H1 (cell line): Measurements from ENCODE around the gene TOM1. TPM values are rescaled to one million over a fixed set of nuclear protein-coding genes. Genes with fewer than 3 reads are reported as not detected.

Experiments
- CTCF ChIA-PET: fragments of 300-600 bp; sonication (Branson Sonifier 250); formaldehyde crosslinking; loops from one replicate; lab custom pipeline; 2021; ENCODE audit not compliant: partially characterized antibody; lab: Charles Lee
- POLR2A ChIA-PET: fragments of 300-600 bp; sonication (Branson Sonifier 250); formaldehyde crosslinking; loops from one replicate; lab custom pipeline; 2021; ENCODE audit warnings: inconsistent platforms; ENCODE audit not compliant: partially characterized antibody; lab: Charles Lee
- DNase-seq, 2 experiments: peaks; one replicate each; pipeline versions ENCODE4 v3.0.0 to v3.0.0-alpha.2; 2010 to 2022; ENCODE audit warnings: low spot score in 2 of 2, low read depth in 1 of 2, mixed read lengths in 1 of 2
- FAIRE-seq: peaks from 2 replicates; lab custom pipeline; 2011; peaks lifted over from hg19 to GRCh38; lab: Jason Lieb, UNC
- H2AFZ ChIP-seq: 2 replicates; pipeline ENCODE4 v1.8.1; 2012; ENCODE audit warnings: low read length, inconsistent platforms
- H2AK5ac ChIP-seq: 2 replicates; pipeline ENCODE4 v1.6.1; 2013; ENCODE audit warnings: low read depth, low read length
- H2BK120ac ChIP-seq: replicated peaks from 2 replicates; pipeline ENCODE3; 2013; ENCODE audit warnings: low read depth, low read length, inconsistent platforms
- H2BK12ac ChIP-seq: 2 replicates; pipeline ENCODE4 v1.6.1; 2013; ENCODE audit warnings: low read depth, low read length
- H2BK15ac ChIP-seq: 2 replicates; pipeline ENCODE4 v1.6.1; 2013; ENCODE audit warnings: low read length
- H2BK20ac ChIP-seq: 2 replicates; pipeline ENCODE4 v1.6.1; 2013; ENCODE audit warnings: low read length
- H2BK5ac ChIP-seq: 2 replicates; pipeline ENCODE4 v1.6.1; 2013; ENCODE audit warnings: low read depth, low read length
- H3K14ac ChIP-seq: 2 replicates; pipeline ENCODE4 v1.6.1; 2013; ENCODE audit warnings: inconsistent platforms; ENCODE audit not compliant: insufficient read length
- H3K18ac ChIP-seq: 2 replicates; pipeline ENCODE4 v1.6.1; 2013; ENCODE audit warnings: low read length; ENCODE audit errors: extremely low read depth
- H3K23ac ChIP-seq: 2 replicates; pipeline ENCODE4 v1.6.1; 2013; ENCODE audit warnings: inconsistent platforms; ENCODE audit not compliant: insufficient read length
- H3K23me2 ChIP-seq: 2 replicates; pipeline ENCODE4 v1.6.1; 2013; ENCODE audit warnings: low read depth, low read length
- H3K27ac ChIP-seq: 2 replicates; pipeline ENCODE4 v1.6.1; 2011; ENCODE audit warnings: low read depth, low read length, inconsistent platforms
- H3K27me3 ChIP-seq, 4 experiments: replicated peaks in 1 of 4; 1 replicate in 1 of 4; 2 replicates in 3 of 4; pipeline versions ENCODE4 v1.6.1 to v1.8.1; 2011 to 2013; ENCODE audit warnings: low read length in 3 of 4, mild to moderate bottlenecking in 3 of 4, inconsistent platforms in 2 of 4, mixed read lengths in 2 of 4, moderate library complexity in 1 of 4; ENCODE audit not compliant: control insufficient read depth in 3 of 4, insufficient read depth in 3 of 4; ENCODE audit errors: extremely low read depth in 1 of 4
- H3K36me3 ChIP-seq, 4 experiments: 2 replicates each; pipeline versions ENCODE4 v1.6.1 to v1.8.1; 2011 to 2013; ENCODE audit warnings: mild to moderate bottlenecking in 4 of 4, low read length in 3 of 4, moderate library complexity in 2 of 4, control low read depth in 1 of 4, inconsistent platforms in 1 of 4; ENCODE audit not compliant: insufficient read depth in 4 of 4, control insufficient read depth in 2 of 4
- H3K4ac ChIP-seq: replicated peaks from 2 replicates; pipeline ENCODE3; 2013; ENCODE audit warnings: low read length, low read depth, mixed read lengths, inconsistent platforms; ENCODE audit not compliant: insufficient read length
- H3K4me1 ChIP-seq, 4 experiments: replicated peaks in 1 of 4; 1 replicate in 1 of 4; 2 replicates in 3 of 4; pipeline versions ENCODE4 v1.6.1 to v1.8.1; 2011 to 2013; ENCODE audit warnings: low read length in 3 of 4, inconsistent platforms in 2 of 4, mixed read lengths in 1 of 4; ENCODE audit not compliant: insufficient read depth in 4 of 4, control insufficient read depth in 3 of 4
- H3K4me2 ChIP-seq, 2 experiments: 2 replicates each; pipeline versions ENCODE4 v1.6.1 to v1.8.1; 2011 to 2013; ENCODE audit warnings: low read depth in 2 of 2, low read length in 2 of 2, control low read depth in 1 of 2, inconsistent platforms in 1 of 2, mild to moderate bottlenecking in 1 of 2; ENCODE audit not compliant: insufficient read depth in 1 of 2
- H3K4me3 ChIP-seq, 4 experiments: fragments of 200-600, 300-600 bp in 1 of 4; sonication (generic), shearing (Covaris generic), sonication (Bioruptor Twin) in 1 of 4; 2 replicates each; pipeline versions ENCODE4 v1.5.1 to v1.8.1; 2011 to 2016; ENCODE audit warnings: low read length in 4 of 4, low read depth in 3 of 4, control low read depth in 2 of 4, inconsistent platforms in 2 of 4, mild to moderate bottlenecking in 2 of 4, mixed read lengths in 1 of 4, moderate library complexity in 1 of 4; ENCODE audit not compliant: insufficient read depth in 2 of 4; ENCODE audit errors: extremely low read depth in 1 of 4
- H3K56ac ChIP-seq: replicated peaks from 2 replicates; pipeline ENCODE3; 2013; ENCODE audit warnings: low read depth, mild to moderate bottlenecking, mixed read lengths, low read length, inconsistent platforms; ENCODE audit not compliant: insufficient read length
- H3K79me1 ChIP-seq: 2 replicates; pipeline ENCODE4 v1.6.1; 2013; ENCODE audit warnings: low read depth, low read length, control low read depth
- H3K79me2 ChIP-seq, 2 experiments: 2 replicates each; pipeline versions ENCODE4 v1.6.1 to v1.8.1; 2012 to 2013; ENCODE audit warnings: low read length in 2 of 2, mild to moderate bottlenecking in 2 of 2, inconsistent platforms in 1 of 2; ENCODE audit not compliant: insufficient read depth in 2 of 2, control insufficient read depth in 1 of 2
- H3K9ac ChIP-seq, 4 experiments: replicated peaks in 1 of 4; 1 replicate in 1 of 4; 2 replicates in 3 of 4; pipeline versions ENCODE4 v1.6.1 to v1.8.1; 2011 to 2013; ENCODE audit warnings: low read depth in 3 of 4, low read length in 3 of 4, control low read depth in 2 of 4, mild to moderate bottlenecking in 2 of 4, moderate library complexity in 2 of 4, inconsistent platforms in 1 of 4; ENCODE audit errors: extremely low read depth in 1 of 4
- H3K9me3 ChIP-seq, 2 experiments: 2 replicates each; pipeline versions ENCODE4 v1.6.1 to v1.8.1; 2012 to 2013; ENCODE audit warnings: mild to moderate bottlenecking in 2 of 2, moderate library complexity in 2 of 2, control low read depth in 1 of 2, inconsistent platforms in 1 of 2, low read depth in 1 of 2, low read length in 1 of 2, mixed read lengths in 1 of 2; ENCODE audit not compliant: insufficient read depth in 2 of 2
- H4K20me1 ChIP-seq, 2 experiments: replicated peaks in 1 of 2; 2 replicates each; pipeline versions ENCODE3 to v1.8.1; 2011 to 2013; ENCODE audit warnings: inconsistent platforms in 2 of 2, low read length in 2 of 2, mild to moderate bottlenecking in 1 of 2; ENCODE audit not compliant: insufficient read depth in 2 of 2, control insufficient read depth in 1 of 2
- H4K5ac ChIP-seq: 2 replicates; pipeline ENCODE4 v1.6.1; 2013; ENCODE audit warnings: low read length, low read depth, mixed read lengths, inconsistent platforms; ENCODE audit not compliant: insufficient read length
- H4K8ac ChIP-seq: 2 replicates; pipeline ENCODE4 v1.8.0; 2013; ENCODE audit warnings: mild to moderate bottlenecking, moderate library complexity, low read length, inconsistent platforms; ENCODE audit not compliant: insufficient read depth; ENCODE audit errors: extremely low read depth
- H4K91ac ChIP-seq: replicated peaks from 2 replicates; pipeline ENCODE3; 2013; ENCODE audit warnings: low read length, mixed read lengths, inconsistent platforms; ENCODE audit not compliant: insufficient read length
- CBX5 ChIP-seq: fragments of 300-800, 300-1000 bp; sonication (generic); IDR thresholded peaks from 2 replicates; pipeline ENCODE4 v1.7.1; 2016; ENCODE audit warnings: antibody characterized with exemption, low read length, low read depth
- CBX8 ChIP-seq: fragments of 300-800, 300-1000 bp; sonication (generic); IDR thresholded peaks from 2 replicates; pipeline ENCODE4 v1.7.1; 2016; ENCODE audit warnings: low read depth, low read length, borderline replicate concordance
- CHD2 ChIP-seq: IDR thresholded peaks from 2 replicates; pipeline ENCODE4 v1.6.1; 2012; ENCODE audit warnings: low read length, improper control_type of control experiment
- EZH2 ChIP-seq: fragments of 200-600 bp; sonication (generic); IDR thresholded peaks from 2 replicates; pipeline ENCODE4 v1.7.1; 2012; ENCODE audit warnings: low read depth, mild to moderate bottlenecking, moderate library complexity, low read length, inconsistent platforms; ENCODE audit not compliant: severe bottlenecking
- KDM4A ChIP-seq: IDR thresholded peaks from one replicate; pipeline ENCODE4 v1.7.1; 2012; ENCODE audit warnings: low read depth, mild to moderate bottlenecking, moderate library complexity, low read length, inconsistent platforms; ENCODE audit not compliant: severe bottlenecking
- KDM5A ChIP-seq: fragments of 200-600 bp; IDR thresholded peaks from 2 replicates; pipeline ENCODE4 v1.7.1; 2012; ENCODE audit warnings: mild to moderate bottlenecking, low read length, inconsistent platforms, mixed read lengths
- NANOG ChIP-seq: IDR thresholded peaks from 2 replicates; pipeline ENCODE4 v1.6.1; 2011; ENCODE audit warnings: low read length, low read depth, mild to moderate bottlenecking, inconsistent platforms; ENCODE audit not compliant: insufficient read depth, poor library complexity, severe bottlenecking
- POLR2AphosphoS5 ChIP-seq: IDR thresholded peaks from 2 replicates; pipeline ENCODE4 v1.6.1; 2011; ENCODE audit warnings: low read depth, low read length
- SIX5 ChIP-seq: IDR thresholded peaks from 2 replicates; pipeline ENCODE4 v1.6.1; 2011; ENCODE audit warnings: mild to moderate bottlenecking, low read depth, low read length
- SP4 ChIP-seq: IDR thresholded peaks from 2 replicates; pipeline ENCODE4 v1.6.1; 2012; ENCODE audit warnings: low read length, inconsistent platforms
- SRF ChIP-seq: IDR thresholded peaks from 2 replicates; pipeline ENCODE4 v1.6.1; 2011; ENCODE audit warnings: mild to moderate bottlenecking, low read depth, low read length, moderate library complexity
- TEAD4 ChIP-seq: IDR thresholded peaks from 2 replicates; pipeline ENCODE4 v1.6.1; 2012; ENCODE audit warnings: low read depth, low read length, inconsistent platforms, mixed read lengths
- YY1 ChIP-seq: IDR thresholded peaks from 2 replicates; pipeline ENCODE4 v1.6.1; 2011; ENCODE audit warnings: low read depth, mild to moderate bottlenecking, low read length
- WGBS, 2 experiments: shearing (Covaris generic) in 1 of 2; methylation state at CpG; one replicate each; pipeline versions ENCODE4 v1.1.6 to v1.1.7; 2013 to 2015; ENCODE audit warnings: low lambda C conversion rate in 2 of 2, mixed read lengths in 2 of 2, inconsistent platforms in 1 of 2, low coverage in 1 of 2, missing lambda C conversion rate in 1 of 2; ENCODE audit not compliant: insufficient replicate concordance in 2 of 2, insufficient coverage in 1 of 2, insufficient read length in 1 of 2; ENCODE audit errors: extremely low coverage in 1 of 2, missing lambda C conversion rate in 1 of 2; 5-methylcytosine and 5-hydroxymethylcytosine counted together
- polyA plus RNA-seq, 7 experiments: library from polyadenylated mRNA; depleted of rRNA in 3 of 7; stranded (reverse) in 5 of 7; unstranded in 2 of 7; fragments of >200 nt in 5 of 7; fragments of 200-250 nt in 2 of 7; gene quantifications; 1 replicate in 5 of 7; 2 replicates in 1 of 7; 4 replicates in 1 of 7; pipeline versions ENCODE4 v1.2.1 to v1.2.3, GENCODE V29; 2011 to 2013; ENCODE audit warnings: missing spikeins in 2 of 7, mixed read lengths in 2 of 7
- total RNA-seq: library from RNA; stranded (reverse); fragmentation: NEBNext Ultra II Directional; extraction: Animal tissue kit (Norgen Biotek cat#: 25700); gene quantifications from 2 replicates; pipeline ENCODE4 v1.2.1, GENCODE V29; 2021
- TF ChIP-seq, protein P1 (sequence below): IDR thresholded peaks from 2 replicates; pipeline ENCODE4 v1.6.1; 2011; ENCODE audit warnings: low read depth, mild to moderate bottlenecking, low read length; ENCODE audit not compliant: insufficient read depth

TOM1 gene
- total and polyA plus RNA-seq, 2 of the 8 experiments (the other 6 are each of a cell fraction or from before 2014, with no cell fraction given) = 25.1 to 39.2 TPM

DNA sequence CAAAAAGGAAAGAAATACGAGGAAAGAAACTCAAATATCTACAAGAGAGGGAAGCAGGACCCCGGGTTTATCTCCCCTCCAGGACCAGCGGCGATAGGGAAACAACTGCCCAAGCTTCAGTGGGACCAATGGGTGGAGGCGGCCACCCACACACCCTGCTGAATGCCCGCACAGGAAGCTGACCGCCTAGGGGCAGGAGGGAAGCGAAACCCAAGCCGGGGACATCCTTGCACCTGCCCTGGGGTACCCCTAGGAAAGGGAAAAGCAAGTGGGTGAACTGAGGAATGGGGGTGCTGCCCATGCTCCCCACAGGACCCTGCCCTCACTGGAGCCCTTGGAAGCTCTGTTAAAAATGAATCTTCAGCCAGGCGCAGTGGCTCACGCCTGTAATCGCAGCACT lies 53.6 kb downstream of the TOM1 start:
- no peaks in the 10 kb centered on the region for H3K36me3 ChIP-seq
- H3K14ac ChIP-seq = no peak overlapping the region
- FAIRE-seq = no peak
- no peak overlapping the region for H4K91ac ChIP-seq
- no peak overlapping the region for H3K18ac ChIP-seq
- DNase-seq = no peak
- H2BK120ac ChIP-seq = no peak overlapping the region
- no peak overlapping the region for H3K9ac ChIP-seq
- H2AFZ ChIP-seq = no peak overlapping the region; the same call in 1 of the 2 replicates
- peaks cover 0 to 4% (median 0%) of the 10 kb centered on the region in 4 experiments; a peak in 4 of 7 replicates for H3K27me3 ChIP-seq
- no peak overlapping the region for H3K4me3 ChIP-seq
- no peaks in the 10 kb centered on the region for H3K79me1 ChIP-seq
- no peak overlapping the region for H2BK15ac ChIP-seq
- H4K5ac ChIP-seq = no peak overlapping the region
- H3K27ac ChIP-seq = no peak overlapping the region
- H3K4ac ChIP-seq = no peak overlapping the region
- 0 out of 2 replicates have a peak overlapping the region, but pooled peaks have one; percentile 60 for H2BK12ac ChIP-seq
- H2BK20ac ChIP-seq = no peak overlapping the region
- no peak overlapping the region for H4K8ac ChIP-seq
- no peak overlapping the region for H2BK5ac ChIP-seq
- ChIA-PET POLR2A (interaction anchor here (0.9 to 2.2 kb wide), 9 partner anchors 15 to 239 kb away, joined by 3 to 12 read pairs (median 4); partner anchors contain the start of gene HMOX1), CTCF (interaction anchor here (0.8 to 5.1 kb wide), 15 partner anchors 9 to 333 kb away, joined by 3 to 39 read pairs (median 4); no protein-coding TSS in a partner anchor)
- no peak overlapping the region for H3K23ac ChIP-seq
- H3K4me2 ChIP-seq = no peak overlapping the region
- H3K79me2 ChIP-seq = no peaks in the 10 kb centered on the region
- no peak overlapping the region for H3K56ac ChIP-seq
- peaks cover 0 to 12% (median 5%) of the 10 kb centered on the region in 4 experiments; a peak in 5 of 7 replicates for H3K4me1 ChIP-seq
- H3K23me2 ChIP-seq = peaks cover 3% of the 10 kb centered on the region; the same call in 1 of the 2 replicates
- H3K9me3 ChIP-seq = no peaks in the 10 kb centered on the region
- peaks cover 0 to under 1% of the 10 kb centered on the region in 2 experiments for H4K20me1 ChIP-seq
- no peak overlapping the region for H2AK5ac ChIP-seq
- WGBS, 2 experiments = 81% methylated on average over 12 of the region's 12 CpGs; no CpG with 5 or more reads in 1 of the 2 experiments
- no peak for TF ChIP-seq SP4
- no peak for TF ChIP-seq SRF
- TF ChIP-seq EZH2 = no peak
- no peak for TF ChIP-seq NANOG
- TF ChIP-seq TEAD4 = no peak
- no peak for TF ChIP-seq CBX5
- TF ChIP-seq SIX5 = no peak
- TF ChIP-seq, protein P1, sequence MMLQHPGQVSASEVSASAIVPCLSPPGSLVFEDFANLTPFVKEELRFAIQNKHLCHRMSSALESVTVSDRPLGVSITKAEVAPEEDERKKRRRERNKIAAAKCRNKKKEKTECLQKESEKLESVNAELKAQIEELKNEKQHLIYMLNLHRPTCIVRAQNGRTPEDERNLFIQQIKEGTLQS = no peak
- no peak for TF ChIP-seq CHD2
- no peak for TF ChIP-seq POLR2AphosphoS5
- no peak for TF ChIP-seq KDM4A
- TF ChIP-seq CBX8 = no peak
- no peak for TF ChIP-seq YY1
- no peak for TF ChIP-seq KDM5A
